ENCODE results near the gene UPF3A. TPM values are rescaled to one million over a fixed set of nuclear protein-coding genes. Genes with fewer than 3 reads are reported as not detected.
"Not testable (repeated sequence)": the region's sequence is repeated elsewhere in the genome, so short reads cannot be mapped to it uniquely, and the experiment has no call there.

Gene UPF3A
- total and polyA plus RNA-seq, 7 experiments from 2014 or later = 12.3 to 88.7 (median 57.9) TPM

- ATAC-seq (no peak), DNase-seq (no peak)
- Mint-ChIP-seq H3K4me3 (no peak overlapping the region), H3K36me3 (no peaks in the 10 kb centered on the region), H3K4me1 (peaks cover 0 to 13% (median 5%) of the 10 kb centered on the region in 7 donors), H3K27ac (no peak overlapping the region), H3K27me3 (peaks cover 0 to 30% (median 4%) of the 10 kb centered on the region in 5 donors), H3K9me3 (no peaks in the 10 kb centered on the region)
- intact Hi-C loops (cut with micrococcal nuclease) = no loop called here
- H3K9me3 ChIP-seq (ENCODE audit: control insufficient read depth in 2 of 3, low read length in 3 of 3) = no peaks in the 10 kb centered on the region
- H3K27ac ChIP-seq (ENCODE audit: low read depth, low read length) = no peak overlapping the region
- H3K36me3 ChIP-seq (ENCODE audit: control insufficient read depth in 2 of 3, insufficient read depth in 3 of 3, low read length in 3 of 3) = no peaks in the 10 kb centered on the region
- POLR2A ChIA-PET = interaction anchor here (0.8 kb wide), 1 partner anchor 28 kb away, joined by 3 read pairs; no protein-coding TSS in a partner anchor
- H3K4me1 ChIP-seq (ENCODE audit: control insufficient read depth in 2 of 2, insufficient read depth in 2 of 2, low read length in 2 of 2) = peaks cover 0 to 16% of the 10 kb centered on the region in 2 donors
- CTCF ChIA-PET = no interaction called here
- H3K27me3 ChIP-seq (ENCODE audit: control insufficient read depth in 2 of 2, insufficient read depth in 2 of 2, low read length in 2 of 2) = no peaks in the 10 kb centered on the region
- H3K4me3 ChIP-seq (ENCODE audit: low read length) = no peak overlapping the region
Measured at GRCh38 chr13:114341003-114341777, 59.8 kb downstream of the UPF3A start.

GRCh38 chr13:114347256-114347655 lies 65.9 kb downstream of the UPF3A start:
- DNase-seq; H3K4me1 Mint-ChIP-seq; H3K9me3 ChIP-seq (ENCODE audit: control insufficient read depth in 2 of 3, low read length in 3 of 3); CTCF ChIA-PET; H3K4me3 ChIP-seq (ENCODE audit: low read length); H3K4me1 ChIP-seq (ENCODE audit: control insufficient read depth in 2 of 2, insufficient read depth in 2 of 2, low read length in 2 of 2); H3K4me3 Mint-ChIP-seq; ATAC-seq; POLR2A ChIA-PET; H3K27ac Mint-ChIP-seq; H3K36me3 ChIP-seq (ENCODE audit: control insufficient read depth in 2 of 3, insufficient read depth in 3 of 3, low read length in 3 of 3); H3K27ac ChIP-seq (ENCODE audit: low read depth, low read length); H3K36me3 Mint-ChIP-seq; H3K27me3 ChIP-seq (ENCODE audit: control insufficient read depth in 2 of 2, insufficient read depth in 2 of 2, low read length in 2 of 2); H3K9me3 Mint-ChIP-seq; intact Hi-C loops (cut with micrococcal nuclease): not testable (repeated sequence)
- H3K27me3 Mint-ChIP-seq = peaks cover 24 to 59% (median 33%) of the 10 kb centered on the region in 5 donors

GRCh38 chr13:114352763-114353162 lies 71.4 kb downstream of the UPF3A start:
- H3K9me3 ChIP-seq (ENCODE audit: control insufficient read depth in 2 of 3, low read length in 3 of 3); H3K36me3 ChIP-seq (ENCODE audit: control insufficient read depth in 2 of 3, insufficient read depth in 3 of 3, low read length in 3 of 3); H3K27ac Mint-ChIP-seq; H3K36me3 Mint-ChIP-seq; H3K4me1 Mint-ChIP-seq; H3K4me3 ChIP-seq (ENCODE audit: low read length); CTCF ChIA-PET; H3K4me3 Mint-ChIP-seq; H3K27ac ChIP-seq (ENCODE audit: low read depth, low read length); H3K9me3 Mint-ChIP-seq; ATAC-seq; H3K27me3 ChIP-seq (ENCODE audit: control insufficient read depth in 2 of 2, insufficient read depth in 2 of 2, low read length in 2 of 2); POLR2A ChIA-PET; intact Hi-C loops (cut with micrococcal nuclease); H3K4me1 ChIP-seq (ENCODE audit: control insufficient read depth in 2 of 2, insufficient read depth in 2 of 2, low read length in 2 of 2): not testable (repeated sequence)
- peaks cover 22 to 33% (median 25%) of the 10 kb centered on the region in 5 donors for H3K27me3 Mint-ChIP-seq
- peak in 5 of 9 donors; percentile 3 to 33 (median 20) for DNase-seq

GRCh38 chr13:114353382-114353781 lies 72.0 kb downstream of the UPF3A start:
- H3K27ac Mint-ChIP-seq; H3K9me3 ChIP-seq (ENCODE audit: control insufficient read depth in 2 of 3, low read length in 3 of 3); H3K9me3 Mint-ChIP-seq; H3K27me3 ChIP-seq (ENCODE audit: control insufficient read depth in 2 of 2, insufficient read depth in 2 of 2, low read length in 2 of 2); CTCF ChIA-PET; POLR2A ChIA-PET; H3K36me3 ChIP-seq (ENCODE audit: control insufficient read depth in 2 of 3, insufficient read depth in 3 of 3, low read length in 3 of 3); H3K4me3 Mint-ChIP-seq; H3K36me3 Mint-ChIP-seq; H3K4me1 ChIP-seq (ENCODE audit: control insufficient read depth in 2 of 2, insufficient read depth in 2 of 2, low read length in 2 of 2); H3K4me1 Mint-ChIP-seq; H3K4me3 ChIP-seq (ENCODE audit: low read length); intact Hi-C loops (cut with micrococcal nuclease); ATAC-seq; H3K27ac ChIP-seq (ENCODE audit: low read depth, low read length): not testable (repeated sequence)
- peak in 2 of 9 donors; percentile 7 to 10 for DNase-seq
- H3K27me3 Mint-ChIP-seq = peaks cover 16 to 27% (median 18%) of the 10 kb centered on the region in 5 donors

Small RNA genes within 50 kb of the gene (microRNA-seq; reads per million reads assigned to microRNA genes)
- gene MIR4502 (ENCODE audit: borderline microRNAs expressed) (not detected), gene MIR548AR (ENCODE audit: borderline microRNAs expressed) (not detected)

Other genes with a start within 250 kb of the UPF3A start
- 100 to 1,000 TPM; 110 to 227 (median 199) TPM for gene RASA3, start 149.0 kb upstream of the UPF3A start, total RNA-seq
- gene RASA3, start 149.0 kb upstream of the UPF3A start, polyA plus RNA-seq = 100 to 1,000 TPM; 109 to 195 TPM
- gene CFAP97D2, start 102.3 kb upstream of the UPF3A start, total RNA-seq = 1 to 10 TPM in 1 of 5 experiments, under 1 TPM in 1, not detected in 3; 0.27 to 1.1 TPM
- gene CFAP97D2, start 102.3 kb upstream of the UPF3A start, polyA plus RNA-seq = under 1 TPM in 1 of 2 donors, not detected in 1; 0.33 TPM
- 100 to 1,000 TPM in 2 of 5 experiments, 10 to 100 TPM in 3; 66.0 to 108 (median 88.7) TPM for gene CDC16, start 46.7 kb upstream of the UPF3A start, total RNA-seq
- 10 to 100 TPM; 20.1 to 20.9 TPM for gene CDC16, start 46.7 kb upstream of the UPF3A start, polyA plus RNA-seq
- gene CHAMP1, start 32.9 kb downstream of the UPF3A start, total RNA-seq = 10 to 100 TPM in 4 of 5 experiments, 1 to 10 TPM in 1; 9.1 to 31.3 (median 24.0) TPM
- gene CHAMP1, start 32.9 kb downstream of the UPF3A start, polyA plus RNA-seq = 10 to 100 TPM in 1 of 2 donors, 1 to 10 TPM in 1; 9.8 to 13.3 TPM